ENCODE results near the gene PRCC. TPM values are rescaled to one million over a fixed set of nuclear protein-coding genes. Genes with fewer than 3 reads are reported as not detected.
A peak's percentile ranks its signal among the peaks of the same experiment; 100 is the strongest.

Gene PRCC, protein sequence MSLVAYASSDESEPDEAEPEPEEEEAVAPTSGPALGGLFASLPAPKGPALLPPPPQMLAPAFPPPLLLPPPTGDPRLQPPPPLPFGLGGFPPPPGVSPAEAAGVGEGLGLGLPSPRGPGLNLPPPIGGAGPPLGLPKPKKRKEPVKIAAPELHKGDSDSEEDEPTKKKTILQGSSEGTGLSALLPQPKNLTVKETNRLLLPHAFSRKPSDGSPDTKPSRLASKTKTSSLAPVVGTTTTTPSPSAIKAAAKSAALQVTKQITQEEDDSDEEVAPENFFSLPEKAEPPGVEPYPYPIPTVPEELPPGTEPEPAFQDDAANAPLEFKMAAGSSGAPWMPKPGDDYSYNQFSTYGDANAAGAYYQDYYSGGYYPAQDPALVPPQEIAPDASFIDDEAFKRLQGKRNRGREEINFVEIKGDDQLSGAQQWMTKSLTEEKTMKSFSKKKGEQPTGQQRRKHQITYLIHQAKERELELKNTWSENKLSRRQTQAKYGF
- total RNA-seq: 10 to 100 TPM; 23.9 to 37.1 TPM
- polyA plus RNA-seq (ENCODE audit: insufficient read length in 2 of 2): 100 to 1,000 TPM; 105 to 110 TPM
- long read RNA-seq, donor 1, transcript PRCC-201 (7 exons, 2,105 nt): major isoform, 22 of 22 reads
- long read RNA-seq, donor 1, partial matches to known transcripts: 0 of 22 reads
- long read RNA-seq, donor 1, other reads (novel, unspliced or antisense): 0 of 22 reads
- long read RNA-seq, donor 2, transcript PRCC-201 (7 exons, 2,105 nt): major isoform, 7 of 12 reads
- long read RNA-seq, donor 2, partial matches to known transcripts: 5 of 12 reads
- long read RNA-seq, donor 2, other reads (novel, unspliced or antisense): 0 of 12 reads
- long read RNA-seq, donor 3, transcript PRCC-201 (7 exons, 2,105 nt): major isoform, 12 of 26 reads
- long read RNA-seq, donor 3, partial matches to known transcripts: 14 of 26 reads
- long read RNA-seq, donor 3, other reads (novel, unspliced or antisense): 0 of 26 reads
- long read RNA-seq, donor 4, transcript PRCC-201 (7 exons, 2,105 nt): major isoform, 16 of 16 reads
- long read RNA-seq, donor 4, partial matches to known transcripts: 0 of 16 reads
- long read RNA-seq, donor 4, other reads (novel, unspliced or antisense): 0 of 16 reads

DNA sequence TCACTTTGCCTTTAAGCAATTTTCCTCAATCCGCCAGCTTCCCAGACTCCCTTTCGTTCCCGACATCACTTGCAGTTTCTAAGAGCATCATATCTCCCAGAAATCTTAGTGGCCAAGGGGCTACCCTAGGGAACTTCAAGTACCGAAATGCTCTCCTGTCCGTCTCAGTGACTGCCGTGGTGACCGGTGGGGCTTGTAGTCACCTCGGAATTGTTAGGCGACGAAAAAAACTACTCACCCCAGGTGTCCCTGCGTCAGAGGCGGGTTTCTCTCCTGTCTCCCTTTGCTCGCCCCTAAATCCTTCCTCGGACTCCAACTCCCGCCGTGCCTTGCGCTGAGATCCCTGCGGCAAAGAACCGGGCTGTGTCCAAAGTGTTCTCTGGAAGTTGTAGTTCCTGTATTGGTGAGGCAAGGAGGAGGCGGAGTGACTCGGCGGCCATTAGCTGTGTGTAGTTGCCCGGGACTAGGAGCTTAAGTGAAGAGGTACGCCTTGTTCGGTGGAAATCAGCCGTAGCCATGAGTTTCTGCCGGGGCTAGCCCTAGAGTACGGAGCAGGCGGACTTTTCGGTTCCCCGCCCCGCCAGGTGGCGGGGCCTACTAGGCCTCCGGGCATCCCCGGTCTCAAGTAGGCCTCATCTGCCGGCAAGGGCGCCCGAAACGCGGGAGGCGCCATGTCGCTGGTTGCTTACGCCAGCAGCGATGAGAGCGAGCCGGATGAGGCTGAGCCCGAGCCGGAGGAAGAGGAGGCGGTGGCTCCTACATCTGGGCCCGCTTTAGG, at the start of gene PRCC:
Gene PRCC (plus strand): TSS at position 435 of the 778 bp plus-strand sequence. CDS start 237 bp downstream, at position 672.
- Histone ChIP-seq H3K36me3 (ENCODE audit: control insufficient read depth, insufficient read depth, low read length) (peaks cover 8% of the 10 kb centered on the region), H3K9me3 (ENCODE audit: control insufficient read depth, insufficient read depth, low read length) (no peaks in the 10 kb centered on the region), H3K27me3 (ENCODE audit: control insufficient read depth, insufficient read depth, low read length) (no peaks in the 10 kb centered on the region), H3K4me3 (ENCODE audit: low read depth, low read length) (peak within 1 kb of the TSS; percentile 99), H3K4me1 (ENCODE audit: control insufficient read depth, insufficient read depth, low read length) (peaks cover 20% of the 10 kb centered on the region), H3K27ac (ENCODE audit: low read depth, low read length) (peak within 1 kb of the TSS; percentile 98)
- WGBS (ENCODE audit: insufficient coverage): 0% methylated on average over 50 of the region's 50 CpGs
- peak; percentile 98 to 100 (median 100) for DNase-seq (ENCODE audit: low read depth in 4 of 6, low spot score in 6 of 6)

DNA sequence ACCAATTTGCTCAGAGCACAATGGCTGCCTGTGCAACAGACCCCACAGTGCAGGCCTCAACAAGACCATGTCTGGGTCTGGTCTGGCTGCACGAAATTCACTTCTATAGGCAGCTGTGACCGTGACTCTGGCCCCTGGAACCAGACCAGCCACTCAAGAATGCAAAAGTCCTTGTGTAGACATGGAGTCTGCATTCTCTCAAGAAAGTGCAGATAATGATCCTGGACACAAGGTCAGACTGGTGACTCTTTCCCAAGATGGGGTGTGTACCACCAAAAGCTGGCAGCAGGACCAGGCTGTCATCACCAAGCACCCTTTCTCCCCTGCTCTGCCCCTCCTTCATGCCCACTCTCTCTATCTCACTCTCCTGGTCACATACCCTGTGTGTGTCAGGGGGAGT, 46.2 kb upstream of the PRCC start:
- Histone ChIP-seq H3K27me3 (ENCODE audit: control insufficient read depth, insufficient read depth, low read length) (no peaks in the 10 kb centered on the region), H3K4me1 (ENCODE audit: control insufficient read depth, insufficient read depth, low read length) (peaks cover 19% of the 10 kb centered on the region), H3K4me3 (ENCODE audit: low read depth, low read length) (no peak overlapping the region), H3K9me3 (ENCODE audit: control insufficient read depth, insufficient read depth, low read length) (no peaks in the 10 kb centered on the region), H3K27ac (ENCODE audit: low read depth, low read length) (no peak overlapping the region), H3K36me3 (ENCODE audit: control insufficient read depth, insufficient read depth, low read length) (peaks cover 39% of the 10 kb centered on the region)
- 75% methylated on average over 2 of the region's 2 CpGs for WGBS (ENCODE audit: insufficient coverage)
- DNase-seq (ENCODE audit: low read depth in 4 of 6, low spot score in 6 of 6): no peak

DNA sequence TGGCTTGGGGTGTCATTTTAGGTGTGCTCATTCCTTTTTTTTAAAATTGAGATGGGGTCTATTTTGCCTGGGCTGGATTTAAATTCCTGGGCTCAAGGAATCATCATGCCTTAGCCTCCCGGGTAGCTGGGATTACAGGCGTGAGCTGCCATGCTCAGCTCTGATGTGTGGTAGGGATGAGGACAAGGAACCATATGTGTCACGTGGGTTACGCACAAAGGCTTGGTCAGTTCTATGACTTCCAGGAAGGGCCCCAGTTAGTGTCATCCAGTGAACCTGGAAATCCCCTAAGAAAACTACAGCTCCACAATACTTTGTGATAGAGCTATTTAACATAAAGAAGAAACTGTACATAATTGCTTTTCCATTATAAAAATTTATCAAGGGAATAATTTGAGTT, 45.8 kb upstream of the PRCC start:
- WGBS (ENCODE audit: insufficient coverage): 79% methylated on average over 2 of the region's 4 CpGs
- Histone ChIP-seq H3K4me1 (ENCODE audit: control insufficient read depth, insufficient read depth, low read length) (peaks cover 23% of the 10 kb centered on the region), H3K9me3 (ENCODE audit: control insufficient read depth, insufficient read depth, low read length) (no peaks in the 10 kb centered on the region), H3K4me3 (ENCODE audit: low read depth, low read length) (no peak overlapping the region), H3K36me3 (ENCODE audit: control insufficient read depth, insufficient read depth, low read length) (peaks cover 41% of the 10 kb centered on the region), H3K27ac (ENCODE audit: low read depth, low read length) (no peak overlapping the region), H3K27me3 (ENCODE audit: control insufficient read depth, insufficient read depth, low read length) (no peaks in the 10 kb centered on the region)
- DNase-seq (ENCODE audit: low read depth in 4 of 6, low spot score in 6 of 6): no peak

DNA sequence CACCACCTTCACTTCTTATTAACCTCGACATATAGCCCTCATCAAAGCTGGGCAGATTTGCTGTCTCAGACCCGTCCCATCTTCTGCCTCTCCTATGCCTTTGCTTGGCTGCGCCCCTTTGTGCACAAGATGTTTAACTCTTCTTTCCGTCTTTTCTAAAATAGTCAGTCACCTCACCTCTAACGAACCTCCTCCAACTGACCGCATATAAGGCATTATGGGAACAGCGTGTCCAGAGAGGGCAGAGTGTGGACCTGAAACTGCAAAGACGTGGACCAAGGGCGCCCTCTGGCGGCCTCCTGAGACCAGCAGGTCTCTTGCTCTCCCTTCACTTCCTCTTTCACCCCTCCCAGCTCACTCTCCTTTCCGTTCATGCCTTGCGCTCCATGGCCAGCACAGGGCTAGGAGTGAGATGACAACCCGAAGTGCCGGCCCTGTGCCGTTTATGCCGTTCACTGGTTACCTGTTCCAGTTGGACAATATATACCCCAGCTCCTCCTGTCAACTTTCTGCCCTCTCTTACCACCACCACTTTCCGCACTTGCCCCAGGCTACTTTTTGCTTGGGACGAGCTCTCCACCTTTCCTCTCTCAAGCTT, 41.6 kb upstream of the PRCC start:
- H3K36me3 ChIP-seq (ENCODE audit: control insufficient read depth, insufficient read depth, low read length): peaks cover 33% of the 10 kb centered on the region
- H3K27me3 ChIP-seq (ENCODE audit: control insufficient read depth, insufficient read depth, low read length): no peaks in the 10 kb centered on the region
- peak in 2 of 6 donors; percentile 93 for DNase-seq (ENCODE audit: low read depth in 4 of 6, low spot score in 6 of 6)
- H3K27ac ChIP-seq (ENCODE audit: low read depth, low read length): no peak overlapping the region
- WGBS (ENCODE audit: insufficient coverage): 18% methylated on average over 18 of the region's 18 CpGs
- peaks cover 40% of the 10 kb centered on the region for H3K4me1 ChIP-seq (ENCODE audit: control insufficient read depth, insufficient read depth, low read length)
- H3K9me3 ChIP-seq (ENCODE audit: control insufficient read depth, insufficient read depth, low read length): no peaks in the 10 kb centered on the region
- peak overlapping the region; percentile 26 for H3K4me3 ChIP-seq (ENCODE audit: low read depth, low read length)

DNA sequence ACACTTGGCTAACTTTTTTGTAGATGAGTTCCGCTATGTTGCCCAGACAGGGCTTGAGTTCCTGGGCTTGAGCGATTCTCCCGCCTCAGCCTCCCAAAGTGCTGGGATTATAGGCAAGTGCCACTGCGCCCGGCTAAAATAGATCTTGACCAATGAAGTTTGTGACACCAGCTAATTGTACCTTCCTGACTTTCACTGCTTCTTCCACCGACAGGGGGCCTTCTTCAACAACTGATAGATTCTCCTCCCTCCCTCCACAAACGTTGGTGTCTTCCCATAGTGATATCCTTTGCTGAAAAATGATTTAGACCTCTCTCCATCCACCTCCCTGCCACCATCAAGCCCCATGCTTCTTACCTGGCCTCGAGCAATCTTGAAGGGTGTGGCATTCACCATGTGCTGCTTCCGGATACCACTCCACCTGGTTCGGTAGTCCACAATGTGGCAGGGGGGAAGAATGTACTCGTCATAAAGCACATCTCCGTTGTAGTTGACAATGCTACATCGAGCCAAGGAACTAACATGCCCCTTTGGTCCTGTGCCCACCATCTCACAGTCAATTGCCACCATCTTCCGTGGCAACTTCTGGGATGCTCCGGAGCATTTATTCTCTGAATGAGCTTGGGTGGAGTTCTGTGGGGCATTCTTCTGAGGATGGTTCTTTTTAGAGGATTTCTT, 40.6 kb upstream of the PRCC start:
- Histone ChIP-seq H3K27ac (ENCODE audit: low read depth, low read length) (no peak overlapping the region), H3K36me3 (ENCODE audit: control insufficient read depth, insufficient read depth, low read length) (peaks cover 25% of the 10 kb centered on the region), H3K4me3 (ENCODE audit: low read depth, low read length) (no peak overlapping the region), H3K27me3 (ENCODE audit: control insufficient read depth, insufficient read depth, low read length) (no peaks in the 10 kb centered on the region), H3K9me3 (ENCODE audit: control insufficient read depth, insufficient read depth, low read length) (no peaks in the 10 kb centered on the region), H3K4me1 (ENCODE audit: control insufficient read depth, insufficient read depth, low read length) (peaks cover 40% of the 10 kb centered on the region)
- 46% methylated on average over 8 of the region's 15 CpGs for whole genome bisulfite sequencing (ENCODE audit: insufficient coverage)
- DNase-seq (ENCODE audit: low read depth in 4 of 6, low spot score in 6 of 6): no peak

DNA sequence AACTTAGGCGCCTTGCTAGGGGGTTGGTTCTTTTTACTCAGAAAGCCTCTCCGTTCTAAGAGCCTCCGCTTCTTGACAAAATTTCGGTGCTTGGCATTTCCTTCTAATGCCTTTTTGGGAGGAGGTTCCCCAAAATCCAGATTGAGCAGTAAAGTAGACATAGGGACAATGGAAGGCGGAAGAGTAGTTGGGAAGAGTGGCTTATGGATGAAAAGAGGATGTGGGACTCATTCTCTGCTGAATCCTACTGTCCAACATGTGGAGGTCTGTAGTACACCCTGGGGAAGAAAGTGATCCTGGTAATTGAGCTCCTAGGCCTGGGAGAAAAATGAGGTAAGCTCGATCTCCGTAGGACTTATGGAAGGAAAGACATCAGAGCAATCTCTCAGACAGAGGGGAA, 39.8 kb upstream of the PRCC start:
- Histone ChIP-seq H3K4me1 (ENCODE audit: control insufficient read depth, insufficient read depth, low read length) (peaks cover 40% of the 10 kb centered on the region), H3K27ac (ENCODE audit: low read depth, low read length) (no peak overlapping the region), H3K4me3 (ENCODE audit: low read depth, low read length) (peak overlapping the region; percentile 92)

DNA sequence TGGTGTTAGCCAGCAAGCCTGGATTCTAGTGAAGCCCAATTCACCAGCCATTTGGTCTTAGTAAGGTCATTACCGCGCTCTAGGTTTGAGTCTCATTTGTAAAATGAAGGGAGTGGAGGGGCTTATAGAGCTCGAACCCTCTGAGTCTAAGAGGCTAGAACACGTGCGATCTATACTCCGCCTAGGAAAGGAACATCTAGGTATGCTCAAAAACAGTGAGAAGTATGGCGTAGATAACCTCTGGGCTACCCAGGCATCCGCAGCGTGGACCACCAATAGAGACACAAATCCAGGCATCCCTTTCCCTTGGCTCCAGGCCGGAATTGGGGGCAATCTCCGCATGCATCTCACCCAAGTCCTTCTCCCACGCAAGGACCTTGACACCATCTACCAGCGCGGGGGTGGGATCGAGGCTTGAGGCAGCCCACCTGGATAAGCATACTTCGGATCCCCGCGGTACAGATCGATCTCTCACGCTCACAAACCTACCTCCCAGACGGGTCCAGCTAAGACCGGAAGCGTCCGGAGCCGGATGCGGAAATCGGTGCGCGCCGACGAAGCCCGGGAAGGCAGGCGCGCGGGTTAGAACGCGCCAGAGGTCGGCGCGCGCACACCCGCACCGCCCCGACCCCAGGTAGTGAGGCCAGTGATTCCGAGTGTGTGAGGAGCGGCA, 39.3 kb upstream of the PRCC start, which contains the start of gene METTL25B:
Gene METTL25B (plus strand): TSS at position 544 of the 673 bp plus-strand sequence. CDS start 636 bp downstream, outside the sequence.
- Histone ChIP-seq H3K36me3 (ENCODE audit: control insufficient read depth, insufficient read depth, low read length) (peaks cover 22% of the 10 kb centered on the region), H3K4me3 (ENCODE audit: low read depth, low read length) (peak within 1 kb of the TSS; percentile 92), H3K9me3 (ENCODE audit: control insufficient read depth, insufficient read depth, low read length) (no peaks in the 10 kb centered on the region), H3K27ac (ENCODE audit: low read depth, low read length) (peak within 1 kb of the TSS; percentile 96), H3K27me3 (ENCODE audit: control insufficient read depth, insufficient read depth, low read length) (no peaks in the 10 kb centered on the region), H3K4me1 (ENCODE audit: control insufficient read depth, insufficient read depth, low read length) (peaks cover 40% of the 10 kb centered on the region)
- under 1% methylated on average over 40 of the region's 46 CpGs for WGBS (ENCODE audit: insufficient coverage)
- peak in 2 of 6 donors; percentile 93 for DNase-seq (ENCODE audit: low read depth in 4 of 6, low spot score in 6 of 6)

More for the DNA sequence above, 39.8 kb upstream of the PRCC start:
- peaks cover 27% of the 10 kb centered on the region for H3K36me3 ChIP-seq (ENCODE audit: control insufficient read depth, insufficient read depth, low read length)
- WGBS (ENCODE audit: insufficient coverage): 51% methylated on average over 4 of the region's 7 CpGs
- H3K27me3 ChIP-seq (ENCODE audit: control insufficient read depth, insufficient read depth, low read length): no peaks in the 10 kb centered on the region
- no peaks in the 10 kb centered on the region for H3K9me3 ChIP-seq (ENCODE audit: control insufficient read depth, insufficient read depth, low read length)
- no peak for DNase-seq (ENCODE audit: low read depth in 4 of 6, low spot score in 6 of 6)
